Upper lobe of right lung (tissue), 1 donor: Measurements from ENCODE around the gene RGS6. TPM values are rescaled to one million over a fixed set of nuclear protein-coding genes. Genes with fewer than 3 reads are reported as not detected.

Experiments
- ATAC-seq: fragments of 200-7000 bp; cut with Tn5 transposase; one replicate; pipeline ENCODE4 v1.9.1; 2020; ENCODE audit warnings: mild to moderate bottlenecking, moderate library complexity
- DNase-seq: peaks from one replicate; pipeline ENCODE4 v3.0.0-alpha.2; 2020
- H3K27ac ChIP-seq: fragments of 200-600 bp; one replicate; pipeline ENCODE4 v1.8.0; 2022
- H3K27me3 ChIP-seq: fragments of 200-600 bp; one replicate; pipeline ENCODE4 v1.8.0; 2022; ENCODE audit warnings: mild to moderate bottlenecking
- H3K36me3 ChIP-seq: fragments of 200-600 bp; one replicate; pipeline ENCODE4 v1.8.0; 2022
- H3K4me1 ChIP-seq: fragments of 200-600 bp; one replicate; pipeline ENCODE4 v1.8.0; 2022
- H3K4me3 ChIP-seq: fragments of 200-600 bp; one replicate; pipeline ENCODE4 v1.8.0; 2022; ENCODE audit warnings: mild to moderate bottlenecking
- H3K9me3 ChIP-seq: fragments of 200-600 bp; one replicate; pipeline ENCODE4 v1.8.0; 2022
- intact Hi-C: fragments of 100-400 bp; cut with DNase I; formaldehyde crosslinking; loops from one replicate; pipeline ENCODE4 v1.11.0; 2022
- total RNA-seq: library from RNA; stranded (reverse); fragmentation: NEBNext Ultra II Directional; extraction: Animal tissue kit (Norgen Biotek cat#: 25700); gene quantifications from one replicate; pipeline ENCODE4 v1.2.1, GENCODE V29; 2021
- TF ChIP-seq, protein P1 (sequence below): fragments of 200-600 bp; IDR thresholded peaks from one replicate; pipeline ENCODE4 v1.8.0; 2022; ENCODE audit warnings: antibody characterized with exemption
- donor health status: DM: no; HTN: yes; CAD: no; lungs with severe emphysema.

Gene RGS6
- total RNA-seq, 1 donor from 2014 or later: 2.6 TPM

DNA sequence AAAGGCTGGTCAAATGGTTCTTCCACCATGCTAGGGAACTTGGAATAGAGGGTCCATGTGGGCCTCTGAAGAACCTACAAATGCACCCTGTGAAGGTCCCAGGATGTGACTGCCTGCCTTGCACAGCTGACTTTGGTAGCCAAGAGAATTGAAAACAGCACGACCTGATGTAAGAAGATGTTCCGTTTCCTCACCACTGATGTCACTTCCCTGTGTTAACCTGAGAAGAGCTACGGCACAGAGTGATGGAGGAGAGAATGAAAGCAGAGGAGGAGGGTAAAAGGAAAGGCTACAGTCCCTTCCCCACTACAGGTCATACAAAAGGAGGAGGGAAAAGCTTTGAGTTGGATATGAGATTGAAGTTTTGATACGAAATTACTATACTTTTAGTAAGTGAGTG lies 328.8 kb downstream of the RGS6 start:
- Histone ChIP-seq H3K27ac (no peak overlapping the region), H3K36me3 (no peaks in the 10 kb centered on the region), H3K27me3 (no peaks in the 10 kb centered on the region), H3K4me1 (no peaks in the 10 kb centered on the region), H3K9me3 (no peaks in the 10 kb centered on the region), H3K4me3 (no peak overlapping the region)
- intact Hi-C loops: no loop called here
- ATAC-seq (no peak), DNase-seq (no peak)
- TF ChIP-seq, protein P1, sequence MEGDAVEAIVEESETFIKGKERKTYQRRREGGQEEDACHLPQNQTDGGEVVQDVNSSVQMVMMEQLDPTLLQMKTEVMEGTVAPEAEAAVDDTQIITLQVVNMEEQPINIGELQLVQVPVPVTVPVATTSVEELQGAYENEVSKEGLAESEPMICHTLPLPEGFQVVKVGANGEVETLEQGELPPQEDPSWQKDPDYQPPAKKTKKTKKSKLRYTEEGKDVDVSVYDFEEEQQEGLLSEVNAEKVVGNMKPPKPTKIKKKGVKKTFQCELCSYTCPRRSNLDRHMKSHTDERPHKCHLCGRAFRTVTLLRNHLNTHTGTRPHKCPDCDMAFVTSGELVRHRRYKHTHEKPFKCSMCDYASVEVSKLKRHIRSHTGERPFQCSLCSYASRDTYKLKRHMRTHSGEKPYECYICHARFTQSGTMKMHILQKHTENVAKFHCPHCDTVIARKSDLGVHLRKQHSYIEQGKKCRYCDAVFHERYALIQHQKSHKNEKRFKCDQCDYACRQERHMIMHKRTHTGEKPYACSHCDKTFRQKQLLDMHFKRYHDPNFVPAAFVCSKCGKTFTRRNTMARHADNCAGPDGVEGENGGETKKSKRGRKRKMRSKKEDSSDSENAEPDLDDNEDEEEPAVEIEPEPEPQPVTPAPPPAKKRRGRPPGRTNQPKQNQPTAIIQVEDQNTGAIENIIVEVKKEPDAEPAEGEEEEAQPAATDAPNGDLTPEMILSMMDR: no peak

GRCh38 chr14:72262771-72263170 lies 330.5 kb downstream of the RGS6 start:
- no peaks in the 10 kb centered on the region for H3K27me3 ChIP-seq
- H3K4me1 ChIP-seq: no peaks in the 10 kb centered on the region
- H3K27ac ChIP-seq: no peak overlapping the region
- TF ChIP-seq, protein P1: no peak
- no peaks in the 10 kb centered on the region for H3K36me3 ChIP-seq
- no peak for DNase-seq
- intact Hi-C loops: no loop called here
- ATAC-seq: no peak
- H3K4me3 ChIP-seq: no peak overlapping the region
- no peaks in the 10 kb centered on the region for H3K9me3 ChIP-seq

- H3K36me3 ChIP-seq: no peaks in the 10 kb centered on the region
- no peaks in the 10 kb centered on the region for H3K9me3 ChIP-seq
- H3K4me3 ChIP-seq: no peak overlapping the region
- no peak for DNase-seq
- no peaks in the 10 kb centered on the region for H3K27me3 ChIP-seq
- intact Hi-C loops: no loop called here
- ATAC-seq: no peak
- TF ChIP-seq, protein P1: no peak
- H3K27ac ChIP-seq: no peak overlapping the region
- no peaks in the 10 kb centered on the region for H3K4me1 ChIP-seq
Observed at GRCh38 chr14:72264716-72265115, 332.5 kb downstream of the RGS6 start.

DNA sequence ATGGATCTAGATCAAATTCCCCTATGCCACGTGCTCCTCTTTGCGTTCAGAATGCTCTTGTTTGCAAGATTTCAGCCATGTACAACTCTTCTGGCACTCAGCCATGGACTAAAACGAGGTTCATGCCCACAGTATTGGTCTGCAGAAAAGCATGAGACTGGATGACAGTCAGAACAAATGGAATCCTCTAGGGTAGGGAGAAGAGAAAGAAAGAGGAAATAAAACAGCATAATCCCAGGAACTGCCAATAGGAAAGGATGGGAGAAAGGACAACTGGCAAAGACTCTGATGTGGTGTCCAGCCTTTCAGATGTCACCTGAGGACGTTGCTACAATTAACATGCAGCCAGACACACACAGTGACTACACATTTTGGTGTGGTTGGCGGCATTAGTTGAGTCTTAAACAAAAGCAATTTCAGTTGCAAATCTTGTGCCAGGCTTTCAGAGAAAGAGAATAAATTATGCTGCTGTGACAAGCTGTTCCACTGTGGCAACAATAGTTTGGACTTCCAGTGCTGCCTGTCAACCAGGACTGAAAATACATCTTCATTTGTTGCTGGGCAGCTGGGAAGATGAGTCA lies 338.0 kb downstream of the RGS6 start:
- no peaks in the 10 kb centered on the region for H3K36me3 ChIP-seq
- no peaks in the 10 kb centered on the region for H3K27me3 ChIP-seq
- H3K4me1 ChIP-seq: no peaks in the 10 kb centered on the region
- no peaks in the 10 kb centered on the region for H3K9me3 ChIP-seq
- no peak for ATAC-seq
- no peak overlapping the region for H3K27ac ChIP-seq
- TF ChIP-seq, protein P1: no peak
- DNase-seq: no peak
- H3K4me3 ChIP-seq: no peak overlapping the region
- intact Hi-C loops: no loop called here

DNA sequence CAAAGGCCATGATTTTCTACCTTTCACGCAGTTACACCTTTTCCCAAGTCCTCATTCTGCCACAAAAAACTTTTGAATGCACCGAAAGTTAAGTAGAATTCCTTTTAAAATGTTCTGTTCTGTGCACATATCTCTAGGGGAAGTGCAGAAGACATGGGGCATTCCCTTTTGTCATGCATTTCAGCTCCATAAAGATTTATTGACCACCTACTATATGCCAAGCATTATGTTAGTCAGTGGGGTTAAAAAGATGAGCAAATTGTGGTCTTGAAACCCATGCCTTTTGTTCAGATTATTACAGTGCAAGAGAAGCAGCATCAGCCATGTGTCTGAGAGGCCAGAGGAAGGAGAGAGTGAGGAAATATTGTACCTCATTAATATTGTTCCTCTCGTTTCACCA lies 338.5 kb downstream of the RGS6 start:
- H3K4me1 ChIP-seq: no peaks in the 10 kb centered on the region

More for the DNA sequence above, 338.5 kb downstream of the RGS6 start:
- no peak overlapping the region for H3K4me3 ChIP-seq
- TF ChIP-seq, protein P1: no peak
- DNase-seq (no peak), ATAC-seq (no peak)
- no peak overlapping the region for H3K27ac ChIP-seq
- no peaks in the 10 kb centered on the region for H3K36me3 ChIP-seq
- intact Hi-C loops: no loop called here
- H3K27me3 ChIP-seq: no peaks in the 10 kb centered on the region
- H3K9me3 ChIP-seq: no peaks in the 10 kb centered on the region
